Endothelial cell (in vitro differentiated cells): ENCODE data around the gene UBL4A. TPM values are rescaled to one million over a fixed set of nuclear protein-coding genes. Genes with fewer than 3 reads are reported as not detected.

Source experiments
- DNase-seq: peaks from one replicate; pipeline ENCODE4 v3.0.0; 2021; ENCODE audit warnings: low spot score
- H3K27ac Mint-ChIP-seq: one replicate; pipeline ENCODE4 v1.8.0; 2021; ENCODE audit warnings: mixed read lengths, inconsistent platforms; ENCODE audit not compliant: unreplicated experiment
- H3K27me3 Mint-ChIP-seq: one replicate; pipeline ENCODE4 v1.8.0; 2021; ENCODE audit warnings: mild to moderate bottlenecking, moderate library complexity, mixed read lengths, inconsistent platforms; ENCODE audit not compliant: unreplicated experiment
- H3K36me3 Mint-ChIP-seq: one replicate; pipeline ENCODE4 v1.8.0; 2021; ENCODE audit warnings: mild to moderate bottlenecking, low read depth, mixed read lengths, inconsistent platforms; ENCODE audit not compliant: unreplicated experiment
- H3K4me1 Mint-ChIP-seq: one replicate; pipeline ENCODE4 v1.8.0; 2021; ENCODE audit warnings: mild to moderate bottlenecking, mixed read lengths, inconsistent platforms; ENCODE audit not compliant: unreplicated experiment
- H3K4me3 Mint-ChIP-seq: one replicate; pipeline ENCODE4 v1.8.0; 2021; ENCODE audit warnings: mild to moderate bottlenecking, mixed read lengths, inconsistent platforms; ENCODE audit not compliant: unreplicated experiment
- H3K9me3 Mint-ChIP-seq: one replicate; pipeline ENCODE4 v1.8.0; 2021; ENCODE audit warnings: mixed read lengths, inconsistent platforms; ENCODE audit not compliant: unreplicated experiment
- CTCF ChIP-seq: fragments of 200-600 bp; sonication (generic); IDR thresholded peaks from one replicate; pipeline ENCODE4 v1.5.0; 2021; ENCODE audit warnings: antibody characterized with exemption; ENCODE audit not compliant: unreplicated experiment
- total RNA-seq: library from RNA; stranded (reverse); fragmentation: NEBNext Ultra II Directional; extraction: Animal tissue kit (Norgen Biotek cat#: 25700); gene quantifications from one replicate; pipeline ENCODE4 v1.2.1, GENCODE V29; 2021; ENCODE audit not compliant: unreplicated experiment

The UBL4A gene
- total RNA-seq, 1 donor from 2014 or later: 16.8 TPM

GRCh38 chrX:154515090-154515965 is 28.9 kb upstream of the UBL4A start:
- Mint-ChIP-seq H3K4me3 (peak overlapping the region; percentile 89), H3K36me3 (no peaks in the 10 kb centered on the region), H3K27me3 (no peaks in the 10 kb centered on the region), H3K27ac (no peak overlapping the region), H3K4me1 (peaks cover 2% of the 10 kb centered on the region), H3K9me3 (no peaks in the 10 kb centered on the region)
- no peak for DNase-seq
- TF ChIP-seq CTCF: no peak

GRCh38 chrX:154513716-154514115 is 27.3 kb upstream of the UBL4A start:
- Mint-ChIP-seq H3K27me3 (no peaks in the 10 kb centered on the region), H3K4me1 (peaks cover 2% of the 10 kb centered on the region), H3K4me3 (no peak overlapping the region), H3K9me3 (no peaks in the 10 kb centered on the region), H3K36me3 (peaks cover 13% of the 10 kb centered on the region), H3K27ac (no peak overlapping the region)
- TF ChIP-seq CTCF: no peak
- no peak for DNase-seq

GRCh38 chrX:154512879-154513553 is 26.6 kb upstream of the UBL4A start:
- no peak overlapping the region for H3K4me3 Mint-ChIP-seq
- H3K4me1 Mint-ChIP-seq: peaks cover 2% of the 10 kb centered on the region
- peaks cover 16% of the 10 kb centered on the region for H3K36me3 Mint-ChIP-seq
- H3K9me3 Mint-ChIP-seq: no peaks in the 10 kb centered on the region
- DNase-seq: no peak
- H3K27me3 Mint-ChIP-seq: no peaks in the 10 kb centered on the region
- TF ChIP-seq CTCF: no peak
- no peak overlapping the region for H3K27ac Mint-ChIP-seq

GRCh38 chrX:154511761-154512160 is 25.3 kb upstream of the UBL4A start:
- no peak for TF ChIP-seq CTCF
- Mint-ChIP-seq H3K36me3 (peaks cover 16% of the 10 kb centered on the region), H3K9me3 (no peaks in the 10 kb centered on the region), H3K4me1 (peaks cover 2% of the 10 kb centered on the region), H3K4me3 (no peak overlapping the region), H3K27ac (no peak overlapping the region), H3K27me3 (no peaks in the 10 kb centered on the region)
- no peak for DNase-seq

- peaks cover 19% of the 10 kb centered on the region for H3K36me3 Mint-ChIP-seq
These were observed 23.0 kb upstream of the UBL4A start for GRCh38 chrX:154509455-154509854.

More at GRCh38 chrX:154509455-154509854, 23.0 kb upstream of the UBL4A start:
- DNase-seq: no peak
- H3K27ac Mint-ChIP-seq: no peak overlapping the region
- no peak for TF ChIP-seq CTCF
- no peaks in the 10 kb centered on the region for H3K9me3 Mint-ChIP-seq
- H3K27me3 Mint-ChIP-seq: no peaks in the 10 kb centered on the region
- H3K4me3 Mint-ChIP-seq: no peak overlapping the region
- H3K4me1 Mint-ChIP-seq: no peaks in the 10 kb centered on the region
